ENCODE data around the gene SRPX.

The SRPX gene

GRCh38 chrX:38220415-38221390 is at the start of gene SRPX:
SRPX (minus strand) TSS chrX:38220871; CDS start chrX:38220792, 79 bp downstream.
- no peak for DNase-seq (ENCODE audit: low read depth in 2 of 2)

- DNase-seq (ENCODE audit: low read depth in 2 of 2): no peak
Observed at GRCh38 chrX:38268011-38268410, 47.3 kb upstream of the SRPX start.

- DNase-seq (ENCODE audit: low read depth in 2 of 2): no peak
Observed at GRCh38 chrX:38262715-38263620, 42.3 kb upstream of the SRPX start.

GRCh38 chrX:38260231-38260630 is 39.6 kb upstream of the SRPX start:
- no peak for DNase-seq (ENCODE audit: low read depth in 2 of 2)

- no peak for DNase-seq (ENCODE audit: low read depth in 2 of 2)
Observed at GRCh38 chrX:38256019-38256418, 35.3 kb upstream of the SRPX start.

GRCh38 chrX:38249965-38250364 is 29.3 kb upstream of the SRPX start:
- no peak for DNase-seq (ENCODE audit: low read depth in 2 of 2)

- no peak for DNase-seq (ENCODE audit: low read depth in 2 of 2)
Observed at GRCh38 chrX:38247051-38247450, 26.4 kb upstream of the SRPX start.

GRCh38 chrX:38240541-38240940 is 19.9 kb upstream of the SRPX start:
- DNase-seq (ENCODE audit: low read depth in 2 of 2): no peak

- DNase-seq (ENCODE audit: low read depth in 2 of 2): no peak
Observed at GRCh38 chrX:38236901-38237615, 16.4 kb upstream of the SRPX start.

- DNase-seq (ENCODE audit: low read depth in 2 of 2): no peak
Observed at GRCh38 chrX:38233891-38234667, 13.4 kb upstream of the SRPX start.

- no peak for DNase-seq (ENCODE audit: low read depth in 2 of 2)
Observed at GRCh38 chrX:38232079-38232686, 11.5 kb upstream of the SRPX start.

- no peak for DNase-seq (ENCODE audit: low read depth in 2 of 2)
Observed at GRCh38 chrX:38225093-38225492, 4.4 kb upstream of the SRPX start.

- no peak for DNase-seq (ENCODE audit: low read depth in 2 of 2)
Observed at GRCh38 chrX:38224160-38224559, 3.5 kb upstream of the SRPX start.

- no peak for DNase-seq (ENCODE audit: low read depth in 2 of 2)
Observed at GRCh38 chrX:38221391-38221929, 789 bp upstream of the SRPX start.

GRCh38 chrX:38220024-38220414 is 652 bp downstream of the SRPX start:
- no peak for DNase-seq (ENCODE audit: low read depth in 2 of 2)

GRCh38 chrX:38216642-38217041 is 4.0 kb downstream of the SRPX start:
- no peak for DNase-seq (ENCODE audit: low read depth in 2 of 2)

- DNase-seq (ENCODE audit: low read depth in 2 of 2): no peak
Observed at GRCh38 chrX:38214551-38215531, 5.8 kb downstream of the SRPX start.

GRCh38 chrX:38214044-38214443 is 6.6 kb downstream of the SRPX start:
- DNase-seq (ENCODE audit: low read depth in 2 of 2): no peak
